Measurements from ENCODE around the gene ULK4.

GRCh38 chr3:41198950-41199865 lies 762.7 kb downstream of the ULK4 start, which contains the start of gene CTNNB1:
- TF ChIP-seq POLR2A (IDR thresholded peaks at IDR 0.05), result peak; percentile 92 to 94 (median 93)
- peak in 6 of 11 experiments; percentile 4 to 45 (median 22) for TF ChIP-seq CTCF (IDR thresholded peaks at IDR 0.05 in 8 of 11, conservative IDR thresholded peaks at IDR 0.05 in 3 of 11)
- peak; percentile 100 for TF ChIP-seq POLR2AphosphoS5 (IDR thresholded peaks at IDR 0.05)

Measured in spleen (tissue), 7 donors.